ENCODE results near the gene BIN1.

GRCh38 chr2:127139766-127140165, 32.8 kb upstream of the BIN1 start:
- TF ChIP-seq CTCF (IDR thresholded peaks at IDR 0.05) (no peak), EZH2phosphoT487 (IDR thresholded peaks at IDR 0.05) (no peak)

Data from neural progenitor cell (in vitro differentiated cells).